CD4-positive, alpha-beta T cell (primary cell): ENCODE results near the gene CCDC51. TPM values are rescaled to one million over a fixed set of nuclear protein-coding genes. Genes with fewer than 3 reads are reported as not detected.

Experiments
- ATAC-seq: fragments of 200-7000 bp; cut with Tn5 transposase; one replicate; pipeline ENCODE4 v1.10.0; 2022; ENCODE audit warnings: mild to moderate bottlenecking; ENCODE audit not compliant: poor library complexity
- CTCF ChIA-PET: fragments of 350-600 bp; sonication (Branson Sonifier 250); formaldehyde crosslinking; loops from one replicate; lab custom pipeline; 2021; ENCODE audit warnings: antibody characterized with exemption, inconsistent platforms; lab: Charles Lee
- POLR2A ChIA-PET: fragments of 350-600 bp; sonication (Branson Sonifier 250); formaldehyde crosslinking; loops from one replicate; lab custom pipeline; 2021; ENCODE audit warnings: antibody characterized with exemption, inconsistent platforms; lab: Charles Lee
- DNase-seq, 14 experiments: peaks; one replicate each; pipeline ENCODE4 v3.0.0-alpha.2; 2013 to 2020; ENCODE audit warnings: mixed read lengths in 2 of 14
- H3K27ac ChIP-seq, 2 donors: one replicate each; pipeline versions ENCODE4 v1.5.1 to v1.7.0; 2013; ENCODE audit warnings: low read length in 2 of 2, low read depth in 1 of 2, mild to moderate bottlenecking in 1 of 2
- H3K27me3 ChIP-seq, 2 experiments: 1 replicate in 1 of 2; 2 replicates in 1 of 2; pipeline versions ENCODE4 v1.6.1 to v1.7.0; 2013; ENCODE audit warnings: low read length in 2 of 2, control low read depth in 1 of 2, mild to moderate bottlenecking in 1 of 2, moderate library complexity in 1 of 2; ENCODE audit not compliant: insufficient read depth in 2 of 2, control insufficient read depth in 1 of 2
- H3K36me3 ChIP-seq: one replicate; pipeline ENCODE4 v1.6.1; 2013; ENCODE audit warnings: low read length, control low read depth; ENCODE audit not compliant: insufficient read depth
- H3K4me1 ChIP-seq: one replicate; pipeline ENCODE4 v1.6.1; 2013; ENCODE audit warnings: low read length, control low read depth; ENCODE audit not compliant: insufficient read depth
- H3K4me3 ChIP-seq: one replicate; pipeline ENCODE4 v1.5.1; 2013; ENCODE audit warnings: mild to moderate bottlenecking, low read length, moderate library complexity
- H3K9me3 ChIP-seq, 2 experiments: 1 replicate in 1 of 2; 2 replicates in 1 of 2; pipeline versions ENCODE4 v1.6.1 to v1.7.0; 2013; ENCODE audit warnings: low read length in 2 of 2, mild to moderate bottlenecking in 2 of 2, control low read depth in 1 of 2, moderate library complexity in 1 of 2; ENCODE audit not compliant: control insufficient read depth in 1 of 2, insufficient read depth in 1 of 2
- H3K27ac Mint-ChIP-seq: one replicate; pipeline ENCODE4 v1.8.0; 2020; ENCODE audit warnings: mixed read lengths
- H3K27me3 Mint-ChIP-seq: one replicate; pipeline ENCODE4 v1.8.0; 2021; ENCODE audit warnings: mixed read lengths
- H3K36me3 Mint-ChIP-seq: one replicate; pipeline ENCODE4 v1.8.0; 2021; ENCODE audit warnings: low read depth, mixed read lengths
- H3K4me1 Mint-ChIP-seq: one replicate; pipeline ENCODE4 v1.8.0; 2021; ENCODE audit warnings: low read depth, mixed read lengths
- H3K4me3 Mint-ChIP-seq: one replicate; pipeline ENCODE4 v1.8.0; 2020; ENCODE audit warnings: mild to moderate bottlenecking, mixed read lengths
- H3K9me3 Mint-ChIP-seq: one replicate; pipeline ENCODE4 v1.8.0; 2020; ENCODE audit warnings: mixed read lengths
- CTCF ChIP-seq: fragments of 200-600 bp; IDR thresholded peaks from one replicate; pipeline ENCODE4 v1.8.0; 2022; ENCODE audit warnings: antibody characterized with exemption, mild to moderate bottlenecking
- intact Hi-C, 2 experiments: fragments of 100-400 bp; cut with DNase I in 1 of 2; cut with micrococcal nuclease in 1 of 2; formaldehyde crosslinking; loops; one replicate each; pipeline versions ENCODE4 v1.15.1 to v1.9.0; 2023 to 2025; cut with DNase I, micrococcal nuclease
- total RNA-seq, 174 experiments: library from RNA in 2 of 174; stranded (reverse) in 2 of 174; gene quantifications; one replicate each; pipeline ENCODE4 v1.2.3 and lab custom pipeline; 2021 to 2026

CCDC51 gene
- total RNA-seq, 2 experiments from 2014 or later, result 5.5 to 5.8 TPM

GRCh38 chr3:48429317-48429959 lies 10.5 kb downstream of the CCDC51 start:
- Mint-ChIP-seq H3K27ac (peak overlapping the region; percentile 49), H3K36me3 (peaks cover 10% of the 10 kb centered on the region), H3K4me1 (peaks cover 15% of the 10 kb centered on the region), H3K27me3 (no peaks in the 10 kb centered on the region), H3K9me3 (no peaks in the 10 kb centered on the region), H3K4me3 (peak overlapping the region; percentile 87)
- H3K9me3 ChIP-seq, result no peaks in the 10 kb centered on the region
- intact Hi-C loops, result no loop called here
- no peak for TF ChIP-seq CTCF
- no peaks in the 10 kb centered on the region for H3K27me3 ChIP-seq
- ATAC-seq (peak; percentile 68), DNase-seq (peak; percentile 25 to 85 (median 55))
- H3K4me3 ChIP-seq, result peak overlapping the region; percentile 56
- no peak overlapping the region for H3K27ac ChIP-seq
- H3K4me1 ChIP-seq, result peaks cover 20% of the 10 kb centered on the region
- CTCF ChIA-PET, result no interaction called here
- POLR2A ChIA-PET, result interaction anchor here (3.1 kb wide), 1 partner anchor 11 kb away, joined by 19 read pairs; the partner anchor contains the start of genes CCDC51 and TMA7
- peaks cover 15% of the 10 kb centered on the region for H3K36me3 ChIP-seq

- TF ChIP-seq CTCF, result no peak
- Mint-ChIP-seq H3K9me3 (no peaks in the 10 kb centered on the region), H3K4me1 (peaks cover 15% of the 10 kb centered on the region), H3K27me3 (no peaks in the 10 kb centered on the region), H3K4me3 (peak overlapping the region; percentile 79), H3K36me3 (peaks cover 10% of the 10 kb centered on the region), H3K27ac (no peak overlapping the region)
- ChIA-PET CTCF (interaction anchor here (0.5 kb wide), 1 partner anchor 938 kb away, joined by 3 read pairs; no protein-coding TSS in a partner anchor), POLR2A (interaction anchor here (3.1 kb wide), 1 partner anchor 11 kb away, joined by 19 read pairs; the partner anchor contains the start of genes CCDC51 and TMA7)
- Histone ChIP-seq H3K36me3 (peaks cover 15% of the 10 kb centered on the region), H3K9me3 (no peaks in the 10 kb centered on the region), H3K27ac (no peak overlapping the region), H3K4me3 (peak overlapping the region; percentile 41), H3K27me3 (no peaks in the 10 kb centered on the region), H3K4me1 (peaks cover 17% of the 10 kb centered on the region)
- ATAC-seq (no peak), DNase-seq (peak in 1 of 14 experiments; percentile 12)
- intact Hi-C loops, result no loop called here
Measured at GRCh38 chr3:48428572-48429316, 11.2 kb downstream of the CCDC51 start.

- Mint-ChIP-seq H3K4me3 (peak overlapping the region; percentile 79), H3K4me1 (peaks cover 15% of the 10 kb centered on the region), H3K27me3 (no peaks in the 10 kb centered on the region), H3K27ac (no peak overlapping the region), H3K36me3 (peaks cover 10% of the 10 kb centered on the region), H3K9me3 (no peaks in the 10 kb centered on the region)
- Histone ChIP-seq H3K27ac (no peak overlapping the region), H3K4me1 (peaks cover 17% of the 10 kb centered on the region), H3K27me3 (no peaks in the 10 kb centered on the region), H3K36me3 (peaks cover 9% of the 10 kb centered on the region), H3K4me3 (no peak overlapping the region), H3K9me3 (no peaks in the 10 kb centered on the region)
- DNase-seq (no peak), ATAC-seq (no peak)
- ChIA-PET POLR2A (interaction anchor here (3.1 kb wide), 1 partner anchor 12 kb away, joined by 19 read pairs; the partner anchor contains the start of genes CCDC51 and TMA7), CTCF (interaction anchor here (0.5 kb wide), 1 partner anchor 939 kb away, joined by 3 read pairs; no protein-coding TSS in a partner anchor)
- intact Hi-C loops, result no loop called here
- TF ChIP-seq CTCF, result no peak
Measured at GRCh38 chr3:48428088-48428571, 11.8 kb downstream of the CCDC51 start.
